ENCODE results near the gene TRDN. TPM values are rescaled to one million over a fixed set of nuclear protein-coding genes. Genes with fewer than 3 reads are reported as not detected.
"Not testable (repeated sequence)": the region's sequence is repeated elsewhere in the genome, so short reads cannot be mapped to it uniquely, and the experiment has no call there.

Gene TRDN
- total RNA-seq, 2 donors from 2014 or later, result not detected

GRCh38 chr6:123233336-123233735, 403.4 kb downstream of the TRDN start:
- WGBS, 2 donors, result 61 to 62% methylated on average over 4 of the region's 4 CpGs
- intact Hi-C loops (cut with DNase I), result no loop called here

GRCh38 chr6:123227789-123228188, 409.0 kb downstream of the TRDN start:
- ATAC-seq; H3K4me3 ChIP-seq; intact Hi-C loops (cut with DNase I); DNase-seq; H3K27me3 ChIP-seq; H3K4me1 ChIP-seq; H3K36me3 ChIP-seq (replicated peaks in 1 of 2; ENCODE audit: insufficient read depth in 1 of 2, low read depth in 2 of 2); H3K27ac ChIP-seq; H3K9me3 ChIP-seq: not testable (repeated sequence)
- WGBS, 2 donors, result 21 to 22% methylated on average over 2 of the region's 2 CpGs

More at GRCh38 chr6:123233336-123233735, 403.4 kb downstream of the TRDN start:
- no peak overlapping the region for H3K27ac ChIP-seq
- H3K4me3 ChIP-seq, result no peak overlapping the region
- H3K9me3 ChIP-seq, result no peaks in the 10 kb centered on the region
- ATAC-seq (no peak), DNase-seq (no peak)
- no peaks in the 10 kb centered on the region for H3K36me3 ChIP-seq (replicated peaks in 1 of 2; ENCODE audit: insufficient read depth in 1 of 2, low read depth in 2 of 2)
- no peaks in the 10 kb centered on the region for H3K27me3 ChIP-seq
- no peak for TF ChIP-seq POLR2A (IDR thresholded peaks at IDR 0.05)
- TF ChIP-seq CTCF (IDR thresholded peaks at IDR 0.05), result no peak
- H3K4me1 ChIP-seq, result no peaks in the 10 kb centered on the region

- no peaks in the 10 kb centered on the region for H3K4me1 ChIP-seq
- H3K27ac ChIP-seq, result no peak overlapping the region
- no peaks in the 10 kb centered on the region for H3K27me3 ChIP-seq
- H3K9me3 ChIP-seq, result no peaks in the 10 kb centered on the region
- H3K36me3 ChIP-seq (replicated peaks in 1 of 2; ENCODE audit: insufficient read depth in 1 of 2, low read depth in 2 of 2), result no peaks in the 10 kb centered on the region
- intact Hi-C loops (cut with DNase I), result no loop called here
- ATAC-seq (no peak), DNase-seq (no peak)
- 40 to 42% methylated on average over 3 of the region's 3 CpGs for WGBS, 2 donors
- no peak overlapping the region for H3K4me3 ChIP-seq
- no peak for TF ChIP-seq POLR2A (IDR thresholded peaks at IDR 0.05)
- TF ChIP-seq CTCF (IDR thresholded peaks at IDR 0.05), result no peak
Observed at GRCh38 chr6:123226398-123226797, 410.4 kb downstream of the TRDN start.

- Histone ChIP-seq H3K9me3 (no peaks in the 10 kb centered on the region), H3K27ac (no peak overlapping the region), H3K27me3 (no peaks in the 10 kb centered on the region), H3K4me1 (no peaks in the 10 kb centered on the region), H3K4me3 (no peak overlapping the region), H3K36me3 (replicated peaks in 1 of 2; ENCODE audit: insufficient read depth in 1 of 2, low read depth in 2 of 2) (no peaks in the 10 kb centered on the region)
- DNase-seq (no peak), ATAC-seq (no peak)
- TF ChIP-seq POLR2A (IDR thresholded peaks at IDR 0.05) (no peak), CTCF (IDR thresholded peaks at IDR 0.05) (no peak)
- intact Hi-C loops (cut with DNase I), result no loop called here
Observed at GRCh38 chr6:123224077-123224476, 412.7 kb downstream of the TRDN start.

- H3K36me3 ChIP-seq (replicated peaks in 1 of 2; ENCODE audit: insufficient read depth in 1 of 2, low read depth in 2 of 2), result no peaks in the 10 kb centered on the region
- H3K4me1 ChIP-seq, result no peaks in the 10 kb centered on the region
- 58 to 79% methylated on average over 2 of the region's 2 CpGs for WGBS, 2 donors
- no peak for ATAC-seq
- H3K27me3 ChIP-seq, result no peaks in the 10 kb centered on the region
- no peak overlapping the region for H3K4me3 ChIP-seq
- no peaks in the 10 kb centered on the region for H3K9me3 ChIP-seq
- TF ChIP-seq CTCF (IDR thresholded peaks at IDR 0.05) (no peak), POLR2A (IDR thresholded peaks at IDR 0.05) (no peak)
- no peak overlapping the region for H3K27ac ChIP-seq
- DNase-seq, result no peak
- intact Hi-C loops (cut with DNase I), result no loop called here
Observed at GRCh38 chr6:123223461-123223860, 413.3 kb downstream of the TRDN start.

All from body of pancreas (tissue), 4 donors.